Keratinocyte (primary cell): ENCODE results near the gene CSN3.

Source experiments
- EZH2 ChIP-seq: IDR thresholded peaks from one replicate; pipeline ENCODE4 v1.6.1; 2012; ENCODE audit warnings: inconsistent platforms, mild to moderate bottlenecking, low read length, moderate library complexity
- TF ChIP-seq, protein P1 (sequence below), 3 experiments: IDR thresholded peaks in 1 of 3; conservative IDR thresholded peaks in 1 of 3; optimal IDR thresholded peaks in 1 of 3; 2 replicates in 2 of 3; 3 replicates in 1 of 3; pipeline versions ENCODE3 to v1.5.1; 2011; ENCODE audit warnings: low read length in 3 of 3, mild to moderate bottlenecking in 3 of 3, moderate library complexity in 2 of 3, control low read depth in 1 of 3, inconsistent platforms in 1 of 3; ENCODE audit not compliant: insufficient read depth in 2 of 3; ENCODE audit errors: extremely low read depth in 1 of 3

DNA sequence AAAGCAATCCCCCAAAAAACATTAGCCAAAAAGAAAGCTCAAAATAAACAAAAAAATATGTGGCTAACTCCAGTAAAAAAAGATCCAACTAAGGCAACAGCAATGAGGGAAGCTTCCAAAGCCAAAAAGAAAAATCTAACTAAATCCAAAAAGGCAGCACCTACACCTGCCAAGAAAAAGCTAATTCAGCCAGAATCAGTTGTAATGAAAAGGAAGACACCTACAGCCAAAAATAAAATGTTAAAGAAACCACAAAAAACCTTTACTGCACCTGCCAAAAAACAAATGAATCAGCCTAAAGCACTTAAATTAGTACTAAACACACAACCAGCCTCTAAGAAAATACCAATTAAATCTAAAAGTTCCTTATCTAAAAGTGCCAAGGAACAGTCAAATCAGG is 55.2 kb downstream of the CSN3 start:
- TF ChIP-seq, protein P1, sequence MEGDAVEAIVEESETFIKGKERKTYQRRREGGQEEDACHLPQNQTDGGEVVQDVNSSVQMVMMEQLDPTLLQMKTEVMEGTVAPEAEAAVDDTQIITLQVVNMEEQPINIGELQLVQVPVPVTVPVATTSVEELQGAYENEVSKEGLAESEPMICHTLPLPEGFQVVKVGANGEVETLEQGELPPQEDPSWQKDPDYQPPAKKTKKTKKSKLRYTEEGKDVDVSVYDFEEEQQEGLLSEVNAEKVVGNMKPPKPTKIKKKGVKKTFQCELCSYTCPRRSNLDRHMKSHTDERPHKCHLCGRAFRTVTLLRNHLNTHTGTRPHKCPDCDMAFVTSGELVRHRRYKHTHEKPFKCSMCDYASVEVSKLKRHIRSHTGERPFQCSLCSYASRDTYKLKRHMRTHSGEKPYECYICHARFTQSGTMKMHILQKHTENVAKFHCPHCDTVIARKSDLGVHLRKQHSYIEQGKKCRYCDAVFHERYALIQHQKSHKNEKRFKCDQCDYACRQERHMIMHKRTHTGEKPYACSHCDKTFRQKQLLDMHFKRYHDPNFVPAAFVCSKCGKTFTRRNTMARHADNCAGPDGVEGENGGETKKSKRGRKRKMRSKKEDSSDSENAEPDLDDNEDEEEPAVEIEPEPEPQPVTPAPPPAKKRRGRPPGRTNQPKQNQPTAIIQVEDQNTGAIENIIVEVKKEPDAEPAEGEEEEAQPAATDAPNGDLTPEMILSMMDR (optimal IDR thresholded peaks at IDR 0.05 in 1 of 3, IDR thresholded peaks at IDR 0.05 in 1 of 3, conservative IDR thresholded peaks at IDR 0.05 in 1 of 3; ENCODE audit: extremely low read depth in 1 of 3, insufficient read depth in 2 of 3, low read length in 3 of 3), result no peak
- no peak for TF ChIP-seq EZH2
